Suprapubic skin (tissue), 4 donors: ENCODE results near the gene PRIMA1. TPM values are rescaled to one million over a fixed set of nuclear protein-coding genes. Genes with fewer than 3 reads are reported as not detected.

Source experiments
- DNase-seq, 2 donors: peaks; one replicate each; pipeline ENCODE4 v3.0.0-alpha.2; 2019; ENCODE audit warnings: low spot score in 2 of 2
- H3K27ac ChIP-seq: fragments of 200-600 bp; sonication (generic); one replicate; pipeline ENCODE4 v1.5.1; 2019
- H3K27me3 ChIP-seq: fragments of 200-600 bp; sonication (generic); one replicate; pipeline ENCODE4 v1.5.1; 2019
- H3K36me3 ChIP-seq: fragments of 200-600 bp; sonication (generic); one replicate; pipeline ENCODE4 v1.5.1; 2019
- H3K4me1 ChIP-seq: fragments of 200-600 bp; sonication (generic); one replicate; pipeline ENCODE4 v1.5.1; 2019
- H3K4me3 ChIP-seq: fragments of 200-600 bp; sonication (generic); one replicate; pipeline ENCODE4 v1.5.1; 2019; ENCODE audit warnings: mild to moderate bottlenecking
- H3K9me3 ChIP-seq: fragments of 200-600 bp; sonication (generic); one replicate; pipeline ENCODE4 v1.5.1; 2019
- CTCF ChIP-seq, 2 donors: fragments of 200-600 bp in 1 of 2; fragments of 450-650 bp in 1 of 2; sonication (generic) in 1 of 2; IDR thresholded peaks; one replicate each; pipeline ENCODE4 v1.5.1; 2016 to 2019; ENCODE audit warnings: antibody characterized with exemption in 2 of 2, mild to moderate bottlenecking in 1 of 2, moderate library complexity in 1 of 2
- EP300 ChIP-seq: sonication (generic); formaldehyde crosslinking; IDR thresholded peaks from one replicate; pipeline ENCODE4 v1.6.1; 2017; ENCODE audit warnings: antibody characterized with exemption
- POLR2A ChIP-seq, 2 donors: fragments of 450-650 bp; IDR thresholded peaks; one replicate each; pipeline ENCODE4 v1.6.1; 2017; ENCODE audit warnings: antibody characterized with exemption in 2 of 2, mild to moderate bottlenecking in 2 of 2, moderate library complexity in 2 of 2
- POLR2AphosphoS5 ChIP-seq, 3 donors: sonication (generic); formaldehyde crosslinking; IDR thresholded peaks; one replicate each; pipeline ENCODE4 v1.6.1; 2017; ENCODE audit warnings: antibody characterized with exemption in 3 of 3
- WGBS: methylation state at CpG from one replicate; pipeline ENCODE4 v1.1.5; 2018; 5-methylcytosine and 5-hydroxymethylcytosine counted together
- total RNA-seq, 4 donors: library from RNA; depleted of rRNA; stranded (reverse); fragments of >200 nt; gene quantifications; one replicate each; pipeline ENCODE4 v1.1.0, GENCODE V29; 2016

PRIMA1 gene
- total RNA-seq, 4 donors from 2014 or later: 3.1 to 6.1 (median 3.6) TPM

GRCh38 chr14:93747102-93747501 is 41.2 kb downstream of the PRIMA1 start:
- DNase-seq: no peak
- H3K4me1 ChIP-seq: no peaks in the 10 kb centered on the region
- no peak for TF ChIP-seq EP300
- H3K27me3 ChIP-seq: peaks cover 3% of the 10 kb centered on the region
- WGBS: 76% methylated on average over 15 of the region's 15 CpGs
- H3K9me3 ChIP-seq: no peaks in the 10 kb centered on the region
- H3K4me3 ChIP-seq: no peak overlapping the region
- H3K27ac ChIP-seq: no peak overlapping the region
- no peaks in the 10 kb centered on the region for H3K36me3 ChIP-seq

- H3K9me3 ChIP-seq: no peaks in the 10 kb centered on the region
- no peak overlapping the region for H3K4me3 ChIP-seq
- no peaks in the 10 kb centered on the region for H3K36me3 ChIP-seq
- 85% methylated on average over 13 of the region's 13 CpGs for WGBS
- DNase-seq: no peak
- peaks cover 3% of the 10 kb centered on the region for H3K27me3 ChIP-seq
- H3K27ac ChIP-seq: no peak overlapping the region
- no peaks in the 10 kb centered on the region for H3K4me1 ChIP-seq
- TF ChIP-seq EP300 (no peak), CTCF (IDR thresholded peaks at IDR 0.05) (no peak), POLR2A (IDR thresholded peaks at IDR 0.05) (no peak), POLR2AphosphoS5 (IDR thresholded peaks at IDR 0.05) (no peak)
Measured at GRCh38 chr14:93745603-93746273, 42.5 kb downstream of the PRIMA1 start.

GRCh38 chr14:93744876-93745275 is 43.4 kb downstream of the PRIMA1 start:
- Histone ChIP-seq H3K27ac (no peak overlapping the region), H3K36me3 (no peaks in the 10 kb centered on the region), H3K9me3 (no peaks in the 10 kb centered on the region), H3K4me3 (no peak overlapping the region), H3K4me1 (no peaks in the 10 kb centered on the region), H3K27me3 (peaks cover 3% of the 10 kb centered on the region)
- 68% methylated on average over 4 of the region's 8 CpGs for WGBS
- DNase-seq: no peak
- TF ChIP-seq CTCF (IDR thresholded peaks at IDR 0.05) (no peak), EP300 (no peak), POLR2A (IDR thresholded peaks at IDR 0.05) (no peak), POLR2AphosphoS5 (IDR thresholded peaks at IDR 0.05) (no peak)

- whole genome bisulfite sequencing: 100% methylated on average over 4 of the region's 14 CpGs
- Histone ChIP-seq H3K9me3 (no peaks in the 10 kb centered on the region), H3K27me3 (peaks cover 3% of the 10 kb centered on the region), H3K27ac (no peak overlapping the region), H3K4me1 (no peaks in the 10 kb centered on the region), H3K36me3 (no peaks in the 10 kb centered on the region), H3K4me3 (no peak overlapping the region)
- no peak for TF ChIP-seq EP300
- TF ChIP-seq POLR2AphosphoS5 (IDR thresholded peaks at IDR 0.05): no peak
- TF ChIP-seq CTCF (IDR thresholded peaks at IDR 0.05): no peak
- DNase-seq: no peak
Measured at GRCh38 chr14:93744176-93744575, 44.1 kb downstream of the PRIMA1 start.

GRCh38 chr14:93743270-93744060 is 44.8 kb downstream of the PRIMA1 start:
- DNase-seq: no peak
- 90% methylated on average over 22 of the region's 26 CpGs for WGBS
- TF ChIP-seq EP300: no peak
- TF ChIP-seq CTCF (IDR thresholded peaks at IDR 0.05): no peak
- TF ChIP-seq POLR2A (IDR thresholded peaks at IDR 0.05): no peak
- TF ChIP-seq POLR2AphosphoS5 (IDR thresholded peaks at IDR 0.05): no peak
- no peak overlapping the region for H3K4me3 ChIP-seq
- no peak overlapping the region for H3K27ac ChIP-seq
- no peaks in the 10 kb centered on the region for H3K36me3 ChIP-seq
- no peaks in the 10 kb centered on the region for H3K4me1 ChIP-seq
- H3K27me3 ChIP-seq: peaks cover 3% of the 10 kb centered on the region
- H3K9me3 ChIP-seq: no peaks in the 10 kb centered on the region
